ENCODE measurements around the gene CASK. TPM values are rescaled to one million over a fixed set of nuclear protein-coding genes. Genes with fewer than 3 reads are reported as not detected.
A peak's percentile ranks its signal among the peaks of the same experiment; 100 is the strongest.

Gene CASK
- polyA plus RNA-seq, 2 donors: 5.2 to 7.7 TPM

GRCh38 chrX:41596596-41596995 lies 326.8 kb downstream of the CASK start:
- H3K27me3 ChIP-seq (ENCODE audit: control insufficient read depth in 1 of 2, insufficient read depth in 2 of 2, low read length in 2 of 2): no peaks in the 10 kb centered on the region
- no peak overlapping the region for H3K27ac ChIP-seq (ENCODE audit: low read depth in 2 of 2, low read length in 1 of 2)
- WGBS, 2 donors: 70 to 73% methylated on average over 3 of the region's 3 CpGs
- H3K4me3 ChIP-seq (ENCODE audit: low read depth in 1 of 2, low read length in 2 of 2): no peak overlapping the region
- no peaks in the 10 kb centered on the region for H3K36me3 ChIP-seq (ENCODE audit: control insufficient read depth in 2 of 2, insufficient read depth in 2 of 2, low read length in 1 of 2)
- H3K4me1 ChIP-seq (ENCODE audit: control insufficient read depth in 2 of 2, insufficient read depth in 2 of 2, low read length in 1 of 2): no peaks in the 10 kb centered on the region
- no peaks in the 10 kb centered on the region for H3K9me3 ChIP-seq (ENCODE audit: control insufficient read depth in 2 of 2, insufficient read depth in 1 of 2, low read depth in 1 of 2, low read length in 1 of 2)

- 76 to 79% methylated on average over 7 of the region's 7 CpGs for WGBS, 2 donors
- H3K27ac ChIP-seq (ENCODE audit: low read depth in 2 of 2, low read length in 1 of 2): no peak overlapping the region
- H3K9me3 ChIP-seq (ENCODE audit: control insufficient read depth in 2 of 2, insufficient read depth in 1 of 2, low read depth in 1 of 2, low read length in 1 of 2): no peaks in the 10 kb centered on the region
- no peak overlapping the region for H3K4me3 ChIP-seq (ENCODE audit: low read depth in 1 of 2, low read length in 2 of 2)
- H3K27me3 ChIP-seq (ENCODE audit: control insufficient read depth in 1 of 2, insufficient read depth in 2 of 2, low read length in 2 of 2): no peaks in the 10 kb centered on the region
- H3K36me3 ChIP-seq (ENCODE audit: control insufficient read depth in 2 of 2, insufficient read depth in 2 of 2, low read length in 1 of 2): no peaks in the 10 kb centered on the region
- H3K4me1 ChIP-seq (ENCODE audit: control insufficient read depth in 2 of 2, insufficient read depth in 2 of 2, low read length in 1 of 2): no peaks in the 10 kb centered on the region
Measured at GRCh38 chrX:41594634-41595033, 328.7 kb downstream of the CASK start.

GRCh38 chrX:41591906-41592305 lies 331.4 kb downstream of the CASK start:
- Histone ChIP-seq H3K27me3 (ENCODE audit: control insufficient read depth in 1 of 2, insufficient read depth in 2 of 2, low read length in 2 of 2) (no peaks in the 10 kb centered on the region), H3K4me3 (ENCODE audit: low read depth in 1 of 2, low read length in 2 of 2) (no peak overlapping the region), H3K9me3 (ENCODE audit: control insufficient read depth in 2 of 2, insufficient read depth in 1 of 2, low read depth in 1 of 2, low read length in 1 of 2) (no peaks in the 10 kb centered on the region), H3K36me3 (ENCODE audit: control insufficient read depth in 2 of 2, insufficient read depth in 2 of 2, low read length in 1 of 2) (no peaks in the 10 kb centered on the region), H3K27ac (ENCODE audit: low read depth in 2 of 2, low read length in 1 of 2) (no peak overlapping the region), H3K4me1 (ENCODE audit: control insufficient read depth in 2 of 2, insufficient read depth in 2 of 2, low read length in 1 of 2) (no peaks in the 10 kb centered on the region)
- WGBS, 2 donors: 85 to 93% methylated on average over 4 of the region's 4 CpGs

GRCh38 chrX:41590641-41591040 lies 332.7 kb downstream of the CASK start:
- no peaks in the 10 kb centered on the region for H3K27me3 ChIP-seq (ENCODE audit: control insufficient read depth in 1 of 2, insufficient read depth in 2 of 2, low read length in 2 of 2)
- H3K4me3 ChIP-seq (ENCODE audit: low read depth in 1 of 2, low read length in 2 of 2): no peak overlapping the region
- H3K36me3 ChIP-seq (ENCODE audit: control insufficient read depth in 2 of 2, insufficient read depth in 2 of 2, low read length in 1 of 2): no peaks in the 10 kb centered on the region
- H3K4me1 ChIP-seq (ENCODE audit: control insufficient read depth in 2 of 2, insufficient read depth in 2 of 2, low read length in 1 of 2): no peaks in the 10 kb centered on the region
- no peaks in the 10 kb centered on the region for H3K9me3 ChIP-seq (ENCODE audit: control insufficient read depth in 2 of 2, insufficient read depth in 1 of 2, low read depth in 1 of 2, low read length in 1 of 2)
- WGBS, 2 donors: 75 to 79% methylated on average over 3 of the region's 3 CpGs
- no peak overlapping the region for H3K27ac ChIP-seq (ENCODE audit: low read depth in 2 of 2, low read length in 1 of 2)

- H3K27ac ChIP-seq (ENCODE audit: low read depth in 2 of 2, low read length in 1 of 2): no peak overlapping the region
- no peak overlapping the region for H3K4me3 ChIP-seq (ENCODE audit: low read depth in 1 of 2, low read length in 2 of 2)
Measured at GRCh38 chrX:41589634-41590270, 333.6 kb downstream of the CASK start.

GRCh38 chrX:41588271-41588670 lies 335.1 kb downstream of the CASK start:
- Histone ChIP-seq H3K4me1 (ENCODE audit: control insufficient read depth in 2 of 2, insufficient read depth in 2 of 2, low read length in 1 of 2) (no peaks in the 10 kb centered on the region), H3K27ac (ENCODE audit: low read depth in 2 of 2, low read length in 1 of 2) (no peak overlapping the region), H3K36me3 (ENCODE audit: control insufficient read depth in 2 of 2, insufficient read depth in 2 of 2, low read length in 1 of 2) (no peaks in the 10 kb centered on the region), H3K27me3 (ENCODE audit: control insufficient read depth in 1 of 2, insufficient read depth in 2 of 2, low read length in 2 of 2) (no peaks in the 10 kb centered on the region), H3K9me3 (ENCODE audit: control insufficient read depth in 2 of 2, insufficient read depth in 1 of 2, low read depth in 1 of 2, low read length in 1 of 2) (no peaks in the 10 kb centered on the region), H3K4me3 (ENCODE audit: low read depth in 1 of 2, low read length in 2 of 2) (no peak overlapping the region)
- 76 to 93% methylated on average over 4 of the region's 4 CpGs for WGBS, 2 donors

More at GRCh38 chrX:41589634-41590270, 333.6 kb downstream of the CASK start:
- no peaks in the 10 kb centered on the region for H3K36me3 ChIP-seq (ENCODE audit: control insufficient read depth in 2 of 2, insufficient read depth in 2 of 2, low read length in 1 of 2)
- H3K4me1 ChIP-seq (ENCODE audit: control insufficient read depth in 2 of 2, insufficient read depth in 2 of 2, low read length in 1 of 2): no peaks in the 10 kb centered on the region
- H3K9me3 ChIP-seq (ENCODE audit: control insufficient read depth in 2 of 2, insufficient read depth in 1 of 2, low read depth in 1 of 2, low read length in 1 of 2): no peaks in the 10 kb centered on the region
- 19 to 37% methylated on average over 5 of the region's 5 CpGs for WGBS, 2 donors
- H3K27me3 ChIP-seq (ENCODE audit: control insufficient read depth in 1 of 2, insufficient read depth in 2 of 2, low read length in 2 of 2): no peaks in the 10 kb centered on the region

- no peaks in the 10 kb centered on the region for H3K4me1 ChIP-seq (ENCODE audit: control insufficient read depth in 2 of 2, insufficient read depth in 2 of 2, low read length in 1 of 2)
- no peaks in the 10 kb centered on the region for H3K36me3 ChIP-seq (ENCODE audit: control insufficient read depth in 2 of 2, insufficient read depth in 2 of 2, low read length in 1 of 2)
- H3K9me3 ChIP-seq (ENCODE audit: control insufficient read depth in 2 of 2, insufficient read depth in 1 of 2, low read depth in 1 of 2, low read length in 1 of 2): no peaks in the 10 kb centered on the region
- WGBS, 2 donors: 61 to 72% methylated on average over 6 of the region's 6 CpGs
- H3K27me3 ChIP-seq (ENCODE audit: control insufficient read depth in 1 of 2, insufficient read depth in 2 of 2, low read length in 2 of 2): no peaks in the 10 kb centered on the region
- H3K4me3 ChIP-seq (ENCODE audit: low read depth in 1 of 2, low read length in 2 of 2): no peak overlapping the region
- H3K27ac ChIP-seq (ENCODE audit: low read depth in 2 of 2, low read length in 1 of 2): no peak overlapping the region
Measured at GRCh38 chrX:41580423-41581064, 342.8 kb downstream of the CASK start.

- H3K36me3 ChIP-seq (ENCODE audit: control insufficient read depth in 2 of 2, insufficient read depth in 2 of 2, low read length in 1 of 2): no peaks in the 10 kb centered on the region
- 61 to 63% methylated on average over 3 of the region's 3 CpGs for WGBS, 2 donors
- H3K27ac ChIP-seq (ENCODE audit: low read depth in 2 of 2, low read length in 1 of 2): no peak overlapping the region
- no peak overlapping the region for H3K4me3 ChIP-seq (ENCODE audit: low read depth in 1 of 2, low read length in 2 of 2)
- no peaks in the 10 kb centered on the region for H3K9me3 ChIP-seq (ENCODE audit: control insufficient read depth in 2 of 2, insufficient read depth in 1 of 2, low read depth in 1 of 2, low read length in 1 of 2)
- H3K27me3 ChIP-seq (ENCODE audit: control insufficient read depth in 1 of 2, insufficient read depth in 2 of 2, low read length in 2 of 2): no peaks in the 10 kb centered on the region
- no peaks in the 10 kb centered on the region for H3K4me1 ChIP-seq (ENCODE audit: control insufficient read depth in 2 of 2, insufficient read depth in 2 of 2, low read length in 1 of 2)
Measured at GRCh38 chrX:41563876-41564275, 359.5 kb downstream of the CASK start.

- Histone ChIP-seq H3K9me3 (ENCODE audit: control insufficient read depth in 2 of 2, insufficient read depth in 1 of 2, low read depth in 1 of 2, low read length in 1 of 2) (no peaks in the 10 kb centered on the region), H3K4me1 (ENCODE audit: control insufficient read depth in 2 of 2, insufficient read depth in 2 of 2, low read length in 1 of 2) (no peaks in the 10 kb centered on the region), H3K27me3 (ENCODE audit: control insufficient read depth in 1 of 2, insufficient read depth in 2 of 2, low read length in 2 of 2) (no peaks in the 10 kb centered on the region), H3K27ac (ENCODE audit: low read depth in 2 of 2, low read length in 1 of 2) (peak overlapping the region in 1 of 2 donors; percentile 59), H3K4me3 (ENCODE audit: low read depth in 1 of 2, low read length in 2 of 2) (no peak overlapping the region), H3K36me3 (ENCODE audit: control insufficient read depth in 2 of 2, insufficient read depth in 2 of 2, low read length in 1 of 2) (no peaks in the 10 kb centered on the region)
- 23 to 25% methylated on average over 2 of the region's 2 CpGs for WGBS, 2 donors
Measured at GRCh38 chrX:41561045-41561444, 362.3 kb downstream of the CASK start.

Data from esophagus (tissue), 2 donors.